ENCODE results near the gene TMPRSS15.
A peak's percentile ranks its signal among the peaks of the same experiment; 100 is the strongest.
"Not testable (repeated sequence)": the region's sequence is repeated elsewhere in the genome, so short reads cannot be mapped to it uniquely, and the experiment has no call there.

The TMPRSS15 gene

DNA sequence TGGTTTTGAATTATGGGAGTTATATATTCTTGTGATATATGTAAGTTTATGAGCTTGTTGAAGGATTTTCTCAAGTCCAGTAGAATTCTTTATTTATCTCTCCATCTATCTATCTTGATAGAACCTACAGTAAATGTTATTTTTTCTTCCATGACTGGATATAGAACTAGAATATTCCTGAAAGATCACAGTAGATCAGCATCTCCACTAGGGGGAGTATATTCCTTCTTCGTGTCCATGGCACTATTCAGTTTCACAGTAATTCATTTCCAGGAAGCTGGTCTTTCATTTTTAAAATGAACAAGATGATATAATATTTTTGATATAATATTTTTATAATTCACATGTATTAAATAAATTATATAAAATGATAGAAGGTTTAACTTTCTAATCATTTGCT, 18.8 kb downstream of the TMPRSS15 start:
- DNase-seq (ENCODE audit: low read depth), result peak; percentile 5
- no peak overlapping the region for H3K4me3 ChIP-seq (ENCODE audit: low read depth, low read length)
- in situ Hi-C loops (cut with HindIII; ENCODE audit: low sequenced_read_pairs), result no loop called here
- TF ChIP-seq, protein P1, sequence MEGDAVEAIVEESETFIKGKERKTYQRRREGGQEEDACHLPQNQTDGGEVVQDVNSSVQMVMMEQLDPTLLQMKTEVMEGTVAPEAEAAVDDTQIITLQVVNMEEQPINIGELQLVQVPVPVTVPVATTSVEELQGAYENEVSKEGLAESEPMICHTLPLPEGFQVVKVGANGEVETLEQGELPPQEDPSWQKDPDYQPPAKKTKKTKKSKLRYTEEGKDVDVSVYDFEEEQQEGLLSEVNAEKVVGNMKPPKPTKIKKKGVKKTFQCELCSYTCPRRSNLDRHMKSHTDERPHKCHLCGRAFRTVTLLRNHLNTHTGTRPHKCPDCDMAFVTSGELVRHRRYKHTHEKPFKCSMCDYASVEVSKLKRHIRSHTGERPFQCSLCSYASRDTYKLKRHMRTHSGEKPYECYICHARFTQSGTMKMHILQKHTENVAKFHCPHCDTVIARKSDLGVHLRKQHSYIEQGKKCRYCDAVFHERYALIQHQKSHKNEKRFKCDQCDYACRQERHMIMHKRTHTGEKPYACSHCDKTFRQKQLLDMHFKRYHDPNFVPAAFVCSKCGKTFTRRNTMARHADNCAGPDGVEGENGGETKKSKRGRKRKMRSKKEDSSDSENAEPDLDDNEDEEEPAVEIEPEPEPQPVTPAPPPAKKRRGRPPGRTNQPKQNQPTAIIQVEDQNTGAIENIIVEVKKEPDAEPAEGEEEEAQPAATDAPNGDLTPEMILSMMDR (IDR thresholded peaks at IDR 0.05; ENCODE audit: low read depth, low read length, missing control alignments), result peak; percentile 53

DNA sequence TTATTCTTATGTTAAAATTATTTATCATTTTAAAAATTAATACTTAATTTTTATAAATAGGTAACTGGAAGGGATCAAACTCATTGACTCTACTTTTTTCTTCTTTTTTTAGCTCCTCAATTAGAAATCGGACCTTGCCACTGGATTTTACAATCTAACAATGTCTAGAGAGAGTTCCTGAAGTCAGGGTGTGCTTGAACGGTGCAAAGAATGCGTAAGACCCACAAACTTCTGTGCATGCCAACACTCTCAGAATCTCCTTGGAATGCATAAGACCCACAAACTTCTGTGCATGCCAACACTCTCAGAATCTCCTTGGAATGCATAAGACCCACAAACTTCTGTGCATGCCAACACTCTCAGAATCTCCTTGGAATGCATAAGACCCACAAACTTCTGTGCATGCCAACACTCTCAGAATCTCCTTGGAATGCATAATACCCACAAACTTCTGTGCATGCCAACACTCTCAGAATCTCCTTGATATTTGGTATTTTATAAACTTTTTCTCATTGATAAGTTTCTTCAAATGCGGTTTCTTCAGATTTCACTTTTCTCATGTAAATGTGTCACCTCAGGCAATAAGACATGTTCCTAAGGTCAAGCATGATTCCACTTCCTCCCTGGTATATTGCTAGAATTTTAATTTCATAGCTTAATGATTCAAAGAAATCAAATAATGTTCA, 20.5 kb downstream of the TMPRSS15 start:
- DNase-seq (ENCODE audit: low read depth), result peak; percentile 32
- in situ Hi-C loops (cut with HindIII; ENCODE audit: low sequenced_read_pairs); H3K4me3 ChIP-seq (ENCODE audit: low read depth, low read length): not testable (repeated sequence)

DNA sequence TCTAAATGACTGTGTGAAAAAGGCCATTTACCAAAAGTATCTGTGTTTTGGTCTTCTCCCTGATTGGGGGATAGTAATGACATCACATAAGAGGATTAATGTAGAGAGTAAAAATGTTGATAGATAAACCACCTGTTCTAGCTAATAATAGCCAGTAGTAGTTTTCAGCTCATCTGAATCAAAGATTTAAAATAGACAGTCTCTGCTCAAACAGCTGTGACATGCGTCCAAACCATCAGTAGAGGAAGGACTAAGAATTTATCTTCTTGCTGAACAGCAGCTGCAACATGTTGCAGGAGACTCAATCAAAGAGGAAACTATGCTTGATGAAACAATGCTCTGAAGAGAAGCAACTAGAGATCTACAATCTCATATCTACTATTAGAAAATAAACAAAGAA, 21.4 kb downstream of the TMPRSS15 start:
- no peak for DNase-seq (ENCODE audit: low read depth)
- H3K4me3 ChIP-seq (ENCODE audit: low read depth, low read length), result no peak overlapping the region
- in situ Hi-C loops (cut with HindIII; ENCODE audit: low sequenced_read_pairs), result no loop called here
- TF ChIP-seq, protein P1 (IDR thresholded peaks at IDR 0.05; ENCODE audit: low read depth, low read length, missing control alignments), result no peak

DNA sequence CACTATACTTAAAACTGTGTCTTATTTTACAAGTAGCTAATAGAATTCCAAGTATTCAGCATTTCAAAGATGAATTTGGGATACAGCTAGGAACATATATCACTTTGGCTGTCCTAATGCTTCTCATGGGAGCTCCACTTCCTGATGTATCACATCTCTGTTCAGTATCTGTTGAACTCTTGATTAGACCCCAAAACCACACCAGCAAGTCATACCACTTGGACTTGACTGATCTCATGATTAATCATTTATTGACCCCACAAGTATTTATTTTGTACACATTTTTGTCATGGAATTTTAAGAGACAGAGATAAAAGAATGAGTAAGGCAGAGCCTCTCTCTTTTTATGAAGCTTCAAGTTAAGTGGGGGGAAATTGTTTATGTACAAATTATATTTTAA, 30.0 kb downstream of the TMPRSS15 start:
- TF ChIP-seq, protein P1 (IDR thresholded peaks at IDR 0.05; ENCODE audit: low read depth, low read length, missing control alignments), result no peak
- no peak overlapping the region for H3K4me3 ChIP-seq (ENCODE audit: low read depth, low read length)
- no peak for DNase-seq (ENCODE audit: low read depth)
- in situ Hi-C loops (cut with HindIII; ENCODE audit: low sequenced_read_pairs), result no loop called here

DNA sequence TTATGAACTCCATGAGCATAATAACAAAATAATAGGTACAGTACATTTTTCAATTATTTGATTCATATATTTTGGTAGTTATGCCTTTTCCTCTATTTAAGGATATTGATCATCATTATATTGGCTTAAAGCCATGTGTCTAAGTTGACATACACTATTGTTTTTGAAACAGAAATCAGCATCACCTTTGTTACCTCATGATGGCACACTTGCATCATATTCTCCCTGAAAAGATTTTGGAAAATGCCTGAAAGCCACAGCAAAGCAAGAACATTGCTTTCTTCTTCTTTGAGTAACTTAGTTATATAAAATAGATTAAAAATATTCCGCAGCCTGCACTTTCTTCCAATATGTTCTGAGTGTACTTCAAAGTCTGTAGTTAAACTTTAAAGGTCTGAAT, 33.3 kb downstream of the TMPRSS15 start:
- no peak for DNase-seq (ENCODE audit: low read depth)
- in situ Hi-C loops (cut with HindIII; ENCODE audit: low sequenced_read_pairs), result no loop called here
- no peak overlapping the region for H3K4me3 ChIP-seq (ENCODE audit: low read depth, low read length)
- TF ChIP-seq, protein P1 (IDR thresholded peaks at IDR 0.05; ENCODE audit: low read depth, low read length, missing control alignments), result no peak

DNA sequence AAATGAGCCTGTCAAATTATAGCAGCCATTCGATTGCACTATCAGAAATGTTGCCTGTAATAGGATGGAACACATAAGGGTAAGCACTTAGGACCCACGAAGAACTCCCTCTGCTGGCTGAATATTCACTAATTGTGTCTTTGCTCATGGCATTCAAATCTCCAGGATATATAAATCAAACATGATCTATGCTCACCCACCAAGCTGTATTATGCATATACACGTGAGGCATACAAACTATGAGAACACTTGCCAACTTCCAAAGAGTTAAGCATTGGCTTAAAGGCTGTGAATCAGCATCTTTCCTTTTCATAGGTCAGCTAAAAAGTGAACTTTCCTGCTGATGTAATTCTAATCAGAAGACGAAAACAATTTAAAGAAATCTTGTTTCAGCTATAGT, 34.5 kb downstream of the TMPRSS15 start:
- in situ Hi-C loops (cut with HindIII; ENCODE audit: low sequenced_read_pairs), result no loop called here
- TF ChIP-seq, protein P1 (IDR thresholded peaks at IDR 0.05; ENCODE audit: low read depth, low read length, missing control alignments), result peak; percentile 62
- DNase-seq (ENCODE audit: low read depth), result peak; percentile 26

DNA sequence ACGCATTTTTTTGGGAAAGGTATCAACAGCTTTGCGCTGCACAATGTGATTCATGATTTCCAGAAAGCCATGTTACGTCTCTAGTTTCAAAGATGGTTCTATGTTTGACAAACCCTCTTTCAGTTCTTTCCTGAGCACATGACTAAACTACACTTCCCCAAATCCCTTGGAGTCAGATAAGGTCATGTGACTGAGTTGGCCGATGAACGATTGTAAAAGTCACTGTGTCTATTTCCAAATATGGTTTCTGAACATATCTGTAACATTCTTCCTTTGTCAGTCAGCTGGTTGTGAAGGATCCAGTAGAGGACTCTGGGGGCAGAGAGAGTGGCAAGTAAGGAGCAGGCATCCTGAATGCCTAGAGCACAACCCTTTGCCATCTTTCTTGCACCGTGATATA, 35.4 kb downstream of the TMPRSS15 start:
- TF ChIP-seq, protein P1 (IDR thresholded peaks at IDR 0.05; ENCODE audit: low read depth, low read length, missing control alignments), result no peak
- no peak overlapping the region for H3K4me3 ChIP-seq (ENCODE audit: low read depth, low read length)
- DNase-seq (ENCODE audit: low read depth), result no peak
- in situ Hi-C loops (cut with HindIII; ENCODE audit: low sequenced_read_pairs), result no loop called here

More for the DNA sequence above, 34.5 kb downstream of the TMPRSS15 start:
- no peak overlapping the region for H3K4me3 ChIP-seq (ENCODE audit: low read depth, low read length)
